Spleen (tissue), 11 donors: ENCODE measurements around the gene RERE. TPM values are rescaled to one million over a fixed set of nuclear protein-coding genes. Genes with fewer than 3 reads are reported as not detected.

Experiments used
- DNase-seq: peaks from one replicate; pipeline ENCODE4 v3.0.0-alpha.2; 2020
- H3K27ac ChIP-seq, 8 donors: fragments of 200-600 bp; sonication (generic) in 7 of 8; 1 replicate in 4 of 8; 2 replicates in 4 of 8; pipeline versions ENCODE4 v1.5.0 to v1.8.0; 2016 to 2021; ENCODE audit warnings: inconsistent platforms in 4 of 8, mild to moderate bottlenecking in 4 of 8, moderate library complexity in 1 of 8
- H3K27me3 ChIP-seq, 7 donors: fragments of 200-600 bp; sonication (generic) in 6 of 7; replicated peaks in 1 of 7; 1 replicate in 4 of 7; 2 replicates in 3 of 7; pipeline versions ENCODE4 v1.5.0 to v1.8.0; 2016 to 2021; ENCODE audit warnings: inconsistent platforms in 3 of 7, mild to moderate bottlenecking in 1 of 7
- H3K36me3 ChIP-seq, 6 donors: fragments of 200-600 bp; sonication (generic) in 5 of 6; 1 replicate in 4 of 6; 2 replicates in 2 of 6; pipeline versions ENCODE4 v1.5.0 to v1.8.0; 2016 to 2021; ENCODE audit warnings: inconsistent platforms in 2 of 6
- H3K4me1 ChIP-seq, 6 donors: fragments of 200-600 bp; sonication (generic) in 5 of 6; 1 replicate in 3 of 6; 2 replicates in 3 of 6; pipeline versions ENCODE4 v1.5.0 to v1.8.0; 2016 to 2021; ENCODE audit warnings: inconsistent platforms in 3 of 6
- H3K4me3 ChIP-seq, 8 donors: fragments of 200-600 bp; sonication (generic) in 7 of 8; 1 replicate in 4 of 8; 2 replicates in 4 of 8; pipeline versions ENCODE4 v1.5.0 to v1.8.0; 2016 to 2021; ENCODE audit warnings: inconsistent platforms in 4 of 8, mild to moderate bottlenecking in 4 of 8, moderate library complexity in 2 of 8
- H3K9me3 ChIP-seq, 8 donors: fragments of 200-600 bp; sonication (generic) in 7 of 8; 1 replicate in 4 of 8; 2 replicates in 4 of 8; pipeline versions ENCODE4 v1.5.0 to v1.8.0; 2016 to 2021; ENCODE audit warnings: inconsistent platforms in 4 of 8
- CTCF ChIP-seq, 11 experiments: fragments of 200-600 bp in 7 of 11; fragments of 450-650 bp in 4 of 11; sonication (generic) in 4 of 11; IDR thresholded peaks in 8 of 11; conservative IDR thresholded peaks in 3 of 11; 1 replicate in 7 of 11; 2 replicates in 4 of 11; pipeline versions ENCODE4 v1.4.0 to v1.8.0; 2016 to 2021; ENCODE audit warnings: antibody characterized with exemption in 11 of 11, inconsistent platforms in 4 of 11, mild to moderate bottlenecking in 1 of 11
- POLR2A ChIP-seq, 3 donors: fragments of 450-650 bp; IDR thresholded peaks; one replicate each; pipeline ENCODE4 v1.5.1; 2017; ENCODE audit warnings: antibody characterized with exemption in 3 of 3, mild to moderate bottlenecking in 1 of 3
- POLR2AphosphoS5 ChIP-seq, 3 donors: sonication (generic); formaldehyde crosslinking; IDR thresholded peaks; one replicate each; pipeline ENCODE4 v1.5.1; 2017; ENCODE audit warnings: antibody characterized with exemption in 3 of 3
- WGBS, 5 donors: extraction: QIAGEN DNeasy Blood & Tissue Kit in 3 of 5; methylation state at CpG; one replicate each; pipeline versions ENCODE4 v1.1.5 to v1.1.7; 2013 to 2018; 5-methylcytosine and 5-hydroxymethylcytosine counted together
- intact Hi-C: fragments of 100-400 bp; cut with DNase I; formaldehyde crosslinking; loops from one replicate; pipeline ENCODE4 v1.15.0; 2023; ENCODE audit warnings: low total_unique reads
- polyA plus RNA-seq, 3 donors: library from polyadenylated mRNA; stranded (reverse); fragments of 200-250 nt; gene quantifications; one replicate each; pipeline ENCODE4 v1.2.1, GENCODE V29; 2013
- total RNA-seq, 7 donors: library from RNA; depleted of rRNA in 3 of 7; stranded (reverse); fragments of >200 nt in 3 of 7; fragmentation: NEBNext Ultra II Directional in 4 of 7; extraction: Animal tissue kit (Norgen Biotek cat#: 25700) in 4 of 7; gene quantifications; one replicate each; pipeline versions ENCODE4 v1.1.0 to v1.2.1, GENCODE V29; 2016 to 2021
- donor health status: healthy with polysubstance abuse.
- donor health status: DM: no; HTN: no; CAD: no; lungs with moderate emphysema.
- donor health status: DM: no; HTN: no; CAD: no.
- donor health status: Bipolar disorder and iron deficiency.
- donor health status: healthy.
- donor health status: DM: no; HTN: no; CAD: no.
- donor health status: DM: yes; HTN: yes; CAD: no.

The RERE gene
- total and polyA plus RNA-seq, 10 donors, result 10.3 to 149 (median 117) TPM

DNA sequence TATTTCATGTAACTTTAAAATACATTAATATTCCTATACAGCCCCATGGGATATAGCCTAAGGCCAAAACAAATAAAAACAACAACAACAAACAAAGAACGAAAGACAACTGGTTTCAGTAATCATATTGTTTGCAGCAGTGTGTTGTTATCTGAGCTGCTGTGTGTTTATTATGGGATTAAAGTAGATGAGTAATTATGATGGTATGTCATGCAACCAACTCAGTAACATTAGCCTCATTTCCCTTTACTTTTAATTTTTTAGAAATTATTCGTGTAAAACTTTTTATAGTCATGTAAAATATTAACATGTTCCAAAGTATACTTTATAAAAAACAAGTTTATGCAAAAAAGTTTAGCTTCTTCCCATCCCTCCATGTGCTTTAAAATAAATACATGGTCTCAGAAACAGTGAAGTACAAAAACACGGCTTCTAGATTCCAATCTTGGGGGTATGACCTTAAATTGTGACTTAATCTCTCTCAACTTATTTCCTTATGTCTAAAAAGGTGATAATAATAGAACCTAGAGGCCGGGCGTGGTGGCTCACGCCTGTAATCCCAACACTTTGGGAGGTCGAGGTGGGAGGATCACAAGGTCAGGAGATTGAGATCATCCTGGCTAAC lies 323.4 kb downstream of the RERE start:
- peaks cover 17 to 63% (median 37%) of the 10 kb centered on the region in 6 donors for H3K4me1 ChIP-seq
- H3K27ac ChIP-seq, result peak overlapping the region in 1 of 8 donors; percentile 9
- H3K4me3 ChIP-seq, result no peak overlapping the region
- DNase-seq, result no peak
- no peaks in the 10 kb centered on the region for H3K9me3 ChIP-seq
- WGBS, 5 donors, result 79 to 86% (median 81%) methylated on average over 7 of the region's 7 CpGs
- H3K27me3 ChIP-seq, result no peaks in the 10 kb centered on the region
- H3K36me3 ChIP-seq, result peaks cover 0 to 53% (median 15%) of the 10 kb centered on the region in 6 donors
- intact Hi-C loops, result no loop called here
- TF ChIP-seq CTCF (IDR thresholded peaks at IDR 0.05 in 8 of 11, conservative IDR thresholded peaks at IDR 0.05 in 3 of 11) (no peak), POLR2AphosphoS5 (IDR thresholded peaks at IDR 0.05) (no peak), POLR2A (IDR thresholded peaks at IDR 0.05) (no peak)

DNA sequence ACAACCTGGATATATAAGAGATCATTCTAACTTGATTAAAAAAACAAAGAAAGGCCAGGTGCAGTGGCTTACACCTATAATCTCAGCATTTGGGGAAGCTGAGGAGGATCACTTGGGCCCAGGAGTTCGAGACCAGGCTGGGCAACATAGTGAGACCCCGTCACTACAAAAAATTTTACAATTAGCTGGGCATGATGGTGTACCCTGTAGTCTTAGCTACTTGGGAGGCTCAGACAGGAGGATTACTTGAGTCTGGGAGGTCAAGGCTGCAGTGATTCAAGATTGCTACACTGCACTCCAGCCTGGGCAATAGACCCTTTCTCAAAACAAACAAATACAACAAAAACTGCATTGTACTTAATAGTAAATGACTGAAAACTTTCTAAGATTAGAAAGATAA lies 330.2 kb downstream of the RERE start:
- Histone ChIP-seq H3K4me3 (no peak overlapping the region), H3K36me3 (peaks cover 0 to 21% (median 0%) of the 10 kb centered on the region in 6 donors), H3K27ac (no peak overlapping the region), H3K9me3 (no peaks in the 10 kb centered on the region), H3K27me3 (no peaks in the 10 kb centered on the region), H3K4me1 (peaks cover 0 to 29% (median under 1%) of the 10 kb centered on the region in 6 donors)
- no peak for DNase-seq
- no peak for TF ChIP-seq CTCF (IDR thresholded peaks at IDR 0.05 in 8 of 11, conservative IDR thresholded peaks at IDR 0.05 in 3 of 11)
- TF ChIP-seq POLR2AphosphoS5 (IDR thresholded peaks at IDR 0.05), result no peak
- TF ChIP-seq POLR2A (IDR thresholded peaks at IDR 0.05), result no peak
- 96 to 100% (median 98%) methylated on average over 2 of the region's 2 CpGs for WGBS, 5 donors
- intact Hi-C loops, result no loop called here

DNA sequence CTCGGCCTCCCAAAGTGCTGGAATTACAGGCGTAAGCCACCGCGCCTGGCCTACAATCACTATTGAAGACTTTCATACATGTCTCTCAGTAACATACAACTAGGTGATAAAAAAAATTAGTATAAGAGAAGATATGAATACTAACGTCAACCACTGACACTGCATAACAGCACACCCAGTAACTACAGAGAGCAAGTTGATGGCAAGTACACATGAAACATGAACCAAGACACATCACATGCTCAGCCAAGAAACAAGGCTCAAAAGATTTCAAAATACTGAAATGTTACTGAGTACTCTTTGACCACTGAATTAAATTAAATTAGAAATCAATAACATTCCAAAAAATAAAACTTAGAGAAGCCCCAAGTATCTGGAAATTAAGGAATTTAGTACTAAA lies 331.4 kb downstream of the RERE start:
- DNase-seq, result no peak
- Histone ChIP-seq H3K9me3 (no peaks in the 10 kb centered on the region), H3K4me3 (no peak overlapping the region), H3K36me3 (peaks cover 0 to 18% (median 0%) of the 10 kb centered on the region in 6 donors), H3K27ac (no peak overlapping the region), H3K4me1 (peaks cover 0 to 27% (median 0%) of the 10 kb centered on the region in 6 donors), H3K27me3 (no peaks in the 10 kb centered on the region)
- 96 to 98% (median 97%) methylated on average over 5 of the region's 5 CpGs for WGBS, 5 donors
- intact Hi-C loops, result no loop called here
- no peak for TF ChIP-seq POLR2A (IDR thresholded peaks at IDR 0.05)
- no peak for TF ChIP-seq POLR2AphosphoS5 (IDR thresholded peaks at IDR 0.05)
- TF ChIP-seq CTCF (IDR thresholded peaks at IDR 0.05 in 8 of 11, conservative IDR thresholded peaks at IDR 0.05 in 3 of 11), result no peak

DNA sequence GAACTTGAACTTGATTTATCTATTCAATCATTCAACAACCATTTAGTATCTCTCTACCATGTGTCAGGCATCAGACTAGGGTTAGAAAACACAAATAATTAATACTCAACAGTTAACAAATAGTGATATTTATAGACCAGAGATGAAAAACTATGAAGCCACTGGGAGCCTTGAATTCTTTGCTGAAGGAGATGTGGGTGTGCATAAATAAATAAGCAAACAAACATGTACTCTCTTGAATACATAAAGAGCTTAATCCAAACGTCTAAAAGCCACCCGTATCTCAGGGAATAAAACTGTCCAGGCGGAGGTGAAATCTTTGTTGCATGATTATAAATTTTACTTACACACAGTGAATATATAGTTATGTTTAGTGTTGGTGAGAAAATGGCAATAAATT lies 333.9 kb downstream of the RERE start:
- Histone ChIP-seq H3K9me3 (no peaks in the 10 kb centered on the region), H3K4me3 (no peak overlapping the region), H3K27ac (no peak overlapping the region), H3K36me3 (peaks cover 0 to 14% (median 0%) of the 10 kb centered on the region in 6 donors), H3K27me3 (no peaks in the 10 kb centered on the region), H3K4me1 (peaks cover 0 to 35% (median 0%) of the 10 kb centered on the region in 6 donors)
- 83 to 93% (median 86%) methylated on average over 3 of the region's 3 CpGs for WGBS, 5 donors
- no peak for TF ChIP-seq CTCF (IDR thresholded peaks at IDR 0.05 in 8 of 11, conservative IDR thresholded peaks at IDR 0.05 in 3 of 11)
- no peak for TF ChIP-seq POLR2AphosphoS5 (IDR thresholded peaks at IDR 0.05)
- no peak for TF ChIP-seq POLR2A (IDR thresholded peaks at IDR 0.05)
- intact Hi-C loops, result no loop called here
- no peak for DNase-seq
